HG03469 (cell line): ENCODE measurements around the gene SELL.
"Not testable (repeated sequence)": the region's sequence is repeated elsewhere in the genome, so short reads cannot be mapped to it uniquely, and the experiment has no call there.

Source experiments
- ATAC-seq: cut with Tn5 transposase; IDR thresholded peaks from one replicate; pipeline ENCODE4 v1.9.1; 2021; ENCODE audit warnings: mild to moderate bottlenecking, moderate library complexity, moderate number of reproducible peaks; ENCODE audit not compliant: unreplicated experiment

SELL gene

GRCh38 chr1:169670244-169670643 lies 41.2 kb downstream of the SELL start:
- not testable (repeated sequence) for ATAC-seq

- ATAC-seq: not testable (repeated sequence)
These were observed 43.5 kb downstream of the SELL start for GRCh38 chr1:169667699-169668596.

GRCh38 chr1:169667227-169667639 lies 44.2 kb downstream of the SELL start:
- ATAC-seq: not testable (repeated sequence)

- not testable (repeated sequence) for ATAC-seq
These were observed 48.7 kb downstream of the SELL start for GRCh38 chr1:169662680-169663079.

- not testable (repeated sequence) for ATAC-seq
These were observed 50.4 kb downstream of the SELL start for GRCh38 chr1:169661066-169661465.

GRCh38 chr1:169658777-169659176 lies 52.6 kb downstream of the SELL start:
- ATAC-seq: not testable (repeated sequence)

- no peak for ATAC-seq
These were observed 57.5 kb downstream of the SELL start for GRCh38 chr1:169653873-169654272.

GRCh38 chr1:169651035-169651434 lies 60.4 kb downstream of the SELL start:
- ATAC-seq: no peak

GRCh38 chr1:169650551-169650950 lies 60.9 kb downstream of the SELL start:
- no peak for ATAC-seq

GRCh38 chr1:169648709-169649108 lies 62.7 kb downstream of the SELL start:
- ATAC-seq: no peak

- no peak for ATAC-seq
These were observed 63.2 kb downstream of the SELL start for GRCh38 chr1:169648187-169648586.

- no peak for ATAC-seq
These were observed 63.9 kb downstream of the SELL start for GRCh38 chr1:169647512-169647911.

- ATAC-seq: no peak
These were observed 67.1 kb downstream of the SELL start for GRCh38 chr1:169644297-169644696.
